Activated naive CD4-positive, alpha-beta T cell (primary cell): ENCODE data around the gene ZKSCAN8.

Source experiments
- DNase-seq, 4 experiments: peaks; one replicate each; lab custom pipeline; 2025; lab: John Stamatoyannopoulos, UW

Gene ZKSCAN8

GRCh38 chr6:28139860-28140543 is 1.7 kb upstream of the ZKSCAN8 start:
- no peak for DNase-seq

GRCh38 chr6:28140616-28141015 is 1.1 kb upstream of the ZKSCAN8 start:
- DNase-seq: no peak

- no peak for DNase-seq
Observed at GRCh38 chr6:28142446-28142845, 763 bp downstream of the ZKSCAN8 start.

- no peak for DNase-seq
Observed at GRCh38 chr6:28145231-28145630, 3.5 kb downstream of the ZKSCAN8 start.

GRCh38 chr6:28152531-28152930 is 10.8 kb downstream of the ZKSCAN8 start:
- no peak for DNase-seq

GRCh38 chr6:28153546-28153945 is 11.9 kb downstream of the ZKSCAN8 start:
- no peak for DNase-seq

GRCh38 chr6:28154357-28154756 is 12.7 kb downstream of the ZKSCAN8 start:
- no peak for DNase-seq

GRCh38 chr6:28158318-28158717 is 16.6 kb downstream of the ZKSCAN8 start:
- DNase-seq: no peak

- DNase-seq: no peak
Observed at GRCh38 chr6:28159029-28159607, 17.4 kb downstream of the ZKSCAN8 start.

- DNase-seq: no peak
Observed at GRCh38 chr6:28160233-28160632, 18.6 kb downstream of the ZKSCAN8 start.

GRCh38 chr6:28161410-28162079 is 19.9 kb downstream of the ZKSCAN8 start:
- DNase-seq: peak; percentile 45 to 80 (median 67)

GRCh38 chr6:28165563-28165962 is 23.9 kb downstream of the ZKSCAN8 start:
- DNase-seq: no peak

- no peak for DNase-seq
Observed at GRCh38 chr6:28167068-28167467, 25.4 kb downstream of the ZKSCAN8 start.

- DNase-seq: no peak
Observed at GRCh38 chr6:28167926-28168325, 26.2 kb downstream of the ZKSCAN8 start.

- DNase-seq: no peak
Observed at GRCh38 chr6:28171271-28171670, 29.6 kb downstream of the ZKSCAN8 start.

GRCh38 chr6:28172006-28172405 is 30.3 kb downstream of the ZKSCAN8 start:
- DNase-seq: no peak

- DNase-seq: no peak
Observed at GRCh38 chr6:28176373-28176772, 34.7 kb downstream of the ZKSCAN8 start.

- DNase-seq: no peak
Observed at GRCh38 chr6:28182255-28182654, 40.6 kb downstream of the ZKSCAN8 start.

GRCh38 chr6:28188111-28188979 is 46.7 kb downstream of the ZKSCAN8 start:
- no peak for DNase-seq

GRCh38 chr6:28200020-28200419 is 58.3 kb downstream of the ZKSCAN8 start:
- no peak for DNase-seq

- DNase-seq: no peak
Observed at GRCh38 chr6:28203201-28203600, 61.5 kb downstream of the ZKSCAN8 start.

- DNase-seq: no peak
Observed at GRCh38 chr6:28205879-28206278, 64.2 kb downstream of the ZKSCAN8 start.
